22Rv1 (cell line): Measurements from ENCODE around the gene GGA2.

Source experiments
- CTCF ChIP-seq: fragments of 450-650 bp; IDR thresholded peaks from 2 replicates; pipeline ENCODE4 v1.5.1; 2017; ENCODE audit warnings: mild to moderate bottlenecking
- ZFX ChIP-seq: fragments of 450-650 bp; IDR thresholded peaks from 2 replicates; pipeline ENCODE4 v1.6.1; 2017; ENCODE audit warnings: antibody characterized with exemption, borderline replicate concordance

DNA sequence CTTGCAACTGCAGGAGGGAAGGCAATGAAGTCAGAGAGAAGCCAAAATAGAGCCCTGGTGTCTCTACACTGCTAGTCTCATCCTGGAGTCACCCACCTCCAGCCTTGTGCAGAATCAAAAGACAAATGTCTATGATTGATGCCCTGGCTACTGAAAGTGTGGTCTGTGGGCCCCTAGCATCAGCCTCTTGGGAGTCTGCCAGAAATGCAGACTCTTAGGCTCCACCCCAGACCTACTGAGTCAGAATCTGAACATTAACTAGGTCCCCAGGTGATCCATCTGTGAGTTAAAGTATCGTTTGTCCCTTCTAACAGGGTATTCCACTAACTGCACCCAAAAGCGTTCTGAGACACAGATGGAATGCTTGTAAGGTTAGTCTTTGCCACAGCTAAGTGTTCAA lies 25.6 kb upstream of the GGA2 start:
- no peak for TF ChIP-seq CTCF
- TF ChIP-seq ZFX: no peak
